ENCODE measurements around the gene SYNGR1. TPM values are rescaled to one million over a fixed set of nuclear protein-coding genes. Genes with fewer than 3 reads are reported as not detected.

Gene SYNGR1
- polyA plus RNA-seq, 1 experiment = 65.6 TPM

DNA sequence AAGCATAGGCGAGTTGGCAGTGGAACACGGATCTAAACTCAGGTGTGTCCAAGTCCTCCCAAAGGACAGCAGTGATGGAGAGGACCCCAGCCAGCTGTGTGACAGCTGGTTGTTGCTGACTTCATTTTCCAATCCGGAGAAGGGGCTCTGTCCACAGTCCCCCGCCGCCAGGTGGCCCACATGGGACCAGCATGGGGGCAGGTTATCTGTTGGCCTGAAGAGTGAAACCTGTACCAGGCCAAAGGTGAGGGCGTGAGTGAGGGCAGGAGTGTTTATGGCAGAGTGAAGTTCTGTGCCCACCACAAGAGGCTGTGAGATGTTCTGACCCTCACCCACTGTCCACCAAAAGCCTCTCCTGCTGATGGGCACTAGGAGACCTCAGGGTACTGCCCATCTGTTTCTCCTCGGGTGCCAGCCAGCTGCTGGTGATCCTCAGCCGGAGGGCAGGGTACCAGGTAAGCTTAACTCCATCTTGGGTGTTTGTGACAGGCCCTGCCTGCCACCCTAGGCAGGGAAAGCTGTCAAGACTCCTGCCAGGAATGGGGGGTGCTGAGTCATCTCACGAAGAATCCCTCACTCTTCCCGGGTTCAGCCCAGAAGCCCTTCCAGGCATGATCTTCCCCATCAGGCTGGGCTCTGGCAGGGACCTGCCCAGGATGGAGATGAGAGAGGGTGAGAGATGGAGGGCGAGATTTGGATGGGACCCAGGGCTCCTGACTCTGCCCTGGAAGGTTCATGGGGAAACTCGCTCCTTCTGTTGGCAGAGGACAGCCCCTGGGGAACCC lies 34.2 kb downstream of the SYNGR1 start:
- Histone ChIP-seq H3K27me3 (ENCODE audit: control insufficient read depth, insufficient read depth, low read length) (no peaks in the 10 kb centered on the region), H3K36me3 (ENCODE audit: control insufficient read depth, insufficient read depth, low read length) (no peaks in the 10 kb centered on the region), H3K4me3 (ENCODE audit: low read depth, low read length) (no peak overlapping the region)
- POLR2A ChIA-PET = no interaction called here
- CTCF ChIA-PET = interaction anchor here (0.6 to 0.9 kb wide), 4 partner anchors 14 to 57 kb away, joined by 3 to 4 read pairs (median 3); no protein-coding TSS in a partner anchor
- TF ChIP-seq CTCF (IDR thresholded peaks at IDR 0.05; ENCODE audit: insufficient read depth, low read depth, low read length) = no peak
- DNase-seq (ENCODE audit: low read depth) = no peak

- ChIA-PET POLR2A (no interaction called here), CTCF (interaction anchor here (0.7 to 0.9 kb wide), 3 partner anchors 15 to 41 kb away, joined by 3 to 4 read pairs (median 3); no protein-coding TSS in a partner anchor)
- DNase-seq (ENCODE audit: low read depth) = no peak
- no peaks in the 10 kb centered on the region for H3K36me3 ChIP-seq (ENCODE audit: control insufficient read depth, insufficient read depth, low read length)
- no peak overlapping the region for H3K4me3 ChIP-seq (ENCODE audit: low read depth, low read length)
- H3K27me3 ChIP-seq (ENCODE audit: control insufficient read depth, insufficient read depth, low read length) = no peaks in the 10 kb centered on the region
- peak; percentile 40 for TF ChIP-seq CTCF (IDR thresholded peaks at IDR 0.05; ENCODE audit: insufficient read depth, low read depth, low read length)
These were observed 35.1 kb downstream of the SYNGR1 start for GRCh38 chr22:39384750-39385480.

DNA sequence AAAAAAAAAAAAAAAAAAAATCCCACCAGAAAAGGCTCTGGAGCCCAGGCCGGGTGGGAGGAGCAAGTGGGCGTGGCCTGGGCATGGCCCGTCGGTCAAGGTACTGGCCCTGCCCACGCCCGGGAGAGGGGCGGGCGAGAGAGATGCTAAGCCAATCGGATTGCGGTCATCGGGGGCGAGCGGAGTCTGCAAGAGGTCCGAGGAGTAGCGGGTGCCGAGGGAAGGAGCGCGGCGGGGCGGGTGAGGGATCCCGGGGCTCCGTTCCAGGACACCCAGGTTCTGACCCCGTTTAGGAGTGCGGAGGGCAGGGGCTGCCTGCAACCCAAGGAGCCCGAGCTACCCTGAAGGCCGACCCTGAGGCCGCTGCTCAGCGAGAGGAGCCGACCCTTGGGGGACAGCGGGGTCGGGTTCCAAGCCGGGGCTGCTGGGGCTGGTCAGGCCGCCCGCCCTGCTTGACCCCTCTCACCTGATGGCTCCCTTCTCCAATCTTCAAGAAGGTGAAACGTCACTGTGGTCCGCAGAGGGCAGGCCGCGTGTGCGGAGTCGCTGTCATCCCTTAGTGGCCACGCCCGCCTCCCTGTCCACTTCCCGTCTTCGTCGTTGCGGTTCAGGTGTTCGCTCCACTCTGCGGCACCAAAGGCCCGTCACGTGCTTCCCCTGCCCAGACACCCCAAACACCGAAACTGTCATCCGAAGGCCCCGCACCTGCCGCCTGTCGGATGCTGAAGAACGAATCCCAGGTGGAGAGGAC lies 38.6 kb downstream of the SYNGR1 start:
- ChIA-PET CTCF (interaction anchor here (0.9 kb wide), 1 partner anchor 126 kb away, joined by 3 read pairs; no protein-coding TSS in a partner anchor), POLR2A (no interaction called here)
- peak; percentile 27 for DNase-seq (ENCODE audit: low read depth)
- Histone ChIP-seq H3K27me3 (ENCODE audit: control insufficient read depth, insufficient read depth, low read length) (no peaks in the 10 kb centered on the region), H3K4me3 (ENCODE audit: low read depth, low read length) (peak overlapping the region; percentile 61), H3K36me3 (ENCODE audit: control insufficient read depth, insufficient read depth, low read length) (no peaks in the 10 kb centered on the region)
- TF ChIP-seq CTCF (IDR thresholded peaks at IDR 0.05; ENCODE audit: insufficient read depth, low read depth, low read length) = no peak

DNA sequence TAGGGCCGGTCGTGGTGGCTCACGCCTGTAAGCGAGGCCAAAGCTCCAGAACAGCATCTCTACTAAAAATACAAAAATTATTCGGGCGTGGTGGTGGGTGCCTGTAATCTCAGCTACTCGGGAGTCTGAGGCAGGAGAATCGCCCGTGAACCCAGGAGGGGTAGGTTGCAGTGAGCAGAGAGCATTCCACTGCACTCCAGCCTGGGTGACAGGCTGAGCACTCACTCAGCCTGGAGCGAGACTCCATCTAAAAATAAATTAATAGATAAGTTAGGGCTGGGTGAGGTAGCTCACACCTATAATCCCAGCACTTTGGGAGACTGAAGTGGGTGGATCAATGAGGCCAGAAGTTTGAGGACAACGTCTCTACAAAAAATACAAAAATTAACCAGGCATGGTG lies 39.6 kb downstream of the SYNGR1 start:
- CTCF ChIA-PET = interaction anchor here (0.9 kb wide), 1 partner anchor 125 kb away, joined by 3 read pairs; no protein-coding TSS in a partner anchor
- H3K36me3 ChIP-seq (ENCODE audit: control insufficient read depth, insufficient read depth, low read length) = no peaks in the 10 kb centered on the region
- no peak for TF ChIP-seq CTCF (IDR thresholded peaks at IDR 0.05; ENCODE audit: insufficient read depth, low read depth, low read length)
- POLR2A ChIA-PET = no interaction called here
- DNase-seq (ENCODE audit: low read depth) = no peak
- no peak overlapping the region for H3K4me3 ChIP-seq (ENCODE audit: low read depth, low read length)
- H3K27me3 ChIP-seq (ENCODE audit: control insufficient read depth, insufficient read depth, low read length) = no peaks in the 10 kb centered on the region
